GM12878 (cell line): ENCODE measurements around the gene TMEM150C. TPM values are rescaled to one million over a fixed set of nuclear protein-coding genes. Genes with fewer than 3 reads are reported as not detected.

Source experiments
- ATAC-seq: fragments of 200-7000 bp; cut with Tn5 transposase; 3 replicates; pipeline ENCODE4 v1.9.1; 2020; ENCODE audit warnings: mild to moderate bottlenecking, moderate library complexity
- BruUV-seq: library from RNA; stranded (reverse); fragments of 400-500 nt; replicated peaks from 2 replicates; lab custom pipeline; 2021; lab: Mats Ljungman, UMichigan
- CTCF ChIA-PET: fragments of 300-600 bp; sonication (Branson Sonifier 250); formaldehyde crosslinking; extraction: SDS; loops from one replicate; lab custom pipeline; 2021; ENCODE audit warnings: inconsistent platforms; lab: Yijun Ruan, JAX
- POLR2A ChIA-PET: fragments of 350-600 bp; formaldehyde crosslinking; extraction: SDS; loops from one replicate; lab custom pipeline; 2021; ENCODE audit warnings: inconsistent platforms; lab: Charles Lee
- RAD21 ChIA-PET: fragments of 300-600 bp; sonication (Branson Sonifier 250); formaldehyde crosslinking; loops from one replicate; lab custom pipeline; 2023; ENCODE audit warnings: antibody characterized with exemption; ENCODE audit not compliant: unreplicated experiment; lab: Charles Lee
- SMC1A ChIA-PET: fragments of 300-600 bp; sonication (Branson Sonifier 250); formaldehyde crosslinking; loops from one replicate; lab custom pipeline; 2023; ENCODE audit not compliant: unreplicated experiment, uncharacterized antibody; lab: Charles Lee
- DNase-seq: peaks from one replicate; pipeline ENCODE4 v3.0.0-alpha.2; 2011; ENCODE audit warnings: low read depth, low spot score
- FAIRE-seq: peaks from 3 replicates; lab custom pipeline; 2011; peaks lifted over from hg19 to GRCh38; lab: Jason Lieb, UNC
- H2AFZ ChIP-seq: 2 replicates; pipeline ENCODE4 v1.6.0; 2011; ENCODE audit warnings: low read depth, low read length, control low read depth; ENCODE audit not compliant: control insufficient read depth
- H3K27ac ChIP-seq: 2 replicates; pipeline ENCODE4 v1.5.1; 2011; ENCODE audit warnings: control low read depth; ENCODE audit not compliant: control insufficient read depth, insufficient read depth
- H3K27me3 ChIP-seq, 2 experiments: replicated peaks in 1 of 2; 2 replicates each; pipeline versions ENCODE4 v1.6.0 to v1.6.1; 2011; ENCODE audit warnings: low read length in 1 of 2; ENCODE audit not compliant: control insufficient read depth in 2 of 2, insufficient read depth in 2 of 2
- H3K36me3 ChIP-seq, 2 experiments: 2 replicates each; pipeline ENCODE4 v1.5.1; 2011; ENCODE audit warnings: low read length in 1 of 2; ENCODE audit not compliant: control insufficient read depth in 2 of 2, insufficient read depth in 2 of 2
- H3K4me1 ChIP-seq: 2 replicates; pipeline ENCODE4 v1.6.1; 2011; ENCODE audit warnings: mild to moderate bottlenecking, low read length, moderate library complexity, mixed read lengths; ENCODE audit not compliant: control insufficient read depth, insufficient read depth
- H3K4me2 ChIP-seq: 2 replicates; pipeline ENCODE4 v1.6.0; 2011; ENCODE audit warnings: control low read depth; ENCODE audit not compliant: control insufficient read depth, insufficient read depth
- H3K4me3 ChIP-seq: fragments of 200-600 bp; sonication (generic); 2 replicates; pipeline ENCODE4 v1.5.1; 2016
- H3K79me2 ChIP-seq: 2 replicates; pipeline ENCODE4 v1.6.0; 2011; ENCODE audit warnings: low read length; ENCODE audit not compliant: control insufficient read depth, insufficient read depth
- H3K9ac ChIP-seq: 2 replicates; pipeline ENCODE4 v1.8.0; 2011; ENCODE audit warnings: low read length, control low read depth, mixed read lengths; ENCODE audit not compliant: control insufficient read depth, insufficient read depth
- H3K9me3 ChIP-seq: replicated peaks from 3 replicates; pipeline ENCODE4 v1.5.1; 2011; ENCODE audit warnings: mild to moderate bottlenecking, low read length; ENCODE audit not compliant: control insufficient read depth, insufficient read depth
- H4K20me1 ChIP-seq: 2 replicates; pipeline ENCODE4 v1.6.0; 2011; ENCODE audit not compliant: control insufficient read depth, insufficient read depth
- BCL3 ChIP-seq: IDR thresholded peaks from 2 replicates; pipeline ENCODE4 v1.6.1; 2011; ENCODE audit warnings: borderline replicate concordance, low read depth, mild to moderate bottlenecking, moderate library complexity, low read length; ENCODE audit not compliant: insufficient read depth, poor library complexity, severe bottlenecking
- CHD4 ChIP-seq: fragments of 200-600 bp; sonication (generic); IDR thresholded peaks from 2 replicates; pipeline ENCODE4 v1.6.1; 2016; ENCODE audit warnings: mild to moderate bottlenecking
- CREB1 ChIP-seq: IDR thresholded peaks from 2 replicates; pipeline ENCODE4 v1.6.1; 2012; ENCODE audit warnings: low read depth, mild to moderate bottlenecking, inconsistent platforms
- HCFC1 ChIP-seq: fragments of 150-350 bp; IDR thresholded peaks from 2 replicates; pipeline ENCODE4 v1.6.1; 2014; ENCODE audit warnings: low read length
- IKZF2 ChIP-seq, 2 experiments: fragments of 450-650 bp; IDR thresholded peaks; 2 replicates each; pipeline ENCODE4 v1.6.1; 2017; ENCODE audit warnings: mild to moderate bottlenecking in 2 of 2, moderate library complexity in 2 of 2
- MTA3 ChIP-seq: IDR thresholded peaks from 2 replicates; pipeline ENCODE4 v1.6.1; 2012; ENCODE audit warnings: low read length, inconsistent platforms, borderline replicate concordance
- PRDM15 ChIP-seq: fragments of 450-650 bp; formaldehyde crosslinking; IDR thresholded peaks from 2 replicates; pipeline ENCODE4 v1.4.0; 2020; ENCODE audit warnings: mild to moderate bottlenecking, moderate library complexity
- USF1 ChIP-seq: IDR thresholded peaks from 2 replicates; pipeline ENCODE4 v1.6.1; 2011; ENCODE audit warnings: borderline replicate concordance, low read depth, mild to moderate bottlenecking, moderate library complexity, mixed read lengths, low read length; ENCODE audit not compliant: insufficient read depth; ENCODE audit errors: extremely low read length
- WGBS: methylation state at CpG from one replicate; pipeline ENCODE4 v1.1.6; 2016; ENCODE audit warnings: low lambda C conversion rate; ENCODE audit not compliant: insufficient replicate concordance, insufficient coverage; ENCODE audit errors: missing lambda C conversion rate; 5-methylcytosine and 5-hydroxymethylcytosine counted together
- in situ Hi-C: fragments of 300-500 bp; cut with MboI; formaldehyde crosslinking; loops from 9 replicates; pipeline ENCODE4 v1.14.3; 2018; ENCODE audit warnings: mixed read lengths
- intact Hi-C: fragments of 100-400 bp; cut with micrococcal nuclease; formaldehyde crosslinking; loops from one replicate; pipeline ENCODE4 v1.14.2; 2022; ENCODE audit not compliant: unreplicated experiment
- polyA plus RNA-seq, 11 experiments: library from polyadenylated mRNA; depleted of rRNA in 4 of 11; unstranded in 6 of 11; stranded (reverse) in 5 of 11; fragments of >200 nt; fragmentation: Nextera tagmentation in 4 of 11; fragmentation: Illumina TruSeq in 1 of 11; extraction: Ambion mirVana in 4 of 11; extraction: Trizol in 1 of 11; gene quantifications; 1 replicate in 1 of 11; 2 replicates in 10 of 11; pipeline versions ENCODE4 v1.2.1 to v1.2.3, GENCODE V29; 2011 to 2016; ENCODE audit warnings: inconsistent platforms in 2 of 11, missing spikeins in 2 of 11, low read depth in 1 of 11
- total RNA-seq, 4 experiments: library from RNA; depleted of rRNA in 3 of 4; stranded (reverse); fragments of >200 nt in 3 of 4; fragmentation: Illumina TruSeq in 1 of 4; extraction: Trizol in 1 of 4; gene quantifications; 2 replicates each; pipeline versions ENCODE4 v1.2.1 to v1.2.3, GENCODE V29; 2013 to 2021

Gene TMEM150C
- total and polyA plus RNA-seq, 10 of the 15 experiments (the other 5 are each of a cell fraction or from before 2014, with no cell fraction given) = 0.04 to 0.78 (median 0.13) TPM; not detected in 2

- ChIA-PET RAD21 (no interaction called here), POLR2A (no interaction called here), SMC1A (no interaction called here), CTCF (no interaction called here)
- FAIRE-seq (no peak), DNase-seq (no peak), ATAC-seq (no peak)
- no peaks in the 10 kb centered on the region for H3K9me3 ChIP-seq
- no peak overlapping the region for H3K4me2 ChIP-seq
- H3K9ac ChIP-seq = no peak overlapping the region
- intact Hi-C loops (no loop called here), in situ Hi-C loops (no loop called here)
- no peak overlapping the region for H3K27ac ChIP-seq
- TF ChIP-seq CHD4 = no peak
- no peak for TF ChIP-seq CREB1
- no peak for TF ChIP-seq BCL3
- TF ChIP-seq IKZF2 (IDR thresholded peaks at IDR 0.05) = no peak
- TF ChIP-seq HCFC1 = no peak
- H3K27me3 ChIP-seq = no peaks in the 10 kb centered on the region
- H3K36me3 ChIP-seq = no peaks in the 10 kb centered on the region
- no peaks in the 10 kb centered on the region for H3K79me2 ChIP-seq
- no peaks in the 10 kb centered on the region for H4K20me1 ChIP-seq
- no peak overlapping the region for H3K4me3 ChIP-seq
- no TSS peak for BruUV-seq
- H2AFZ ChIP-seq = no peak overlapping the region
- WGBS = 21% methylated on average over 2 of the region's 2 CpGs
- H3K4me1 ChIP-seq = no peaks in the 10 kb centered on the region
Observed at GRCh38 chr4:82528074-82528473, 33.7 kb downstream of the TMEM150C start.

- FAIRE-seq = no peak
Observed at GRCh38 chr4:82525307-82525911, 36.4 kb downstream of the TMEM150C start.

More at GRCh38 chr4:82525307-82525911, 36.4 kb downstream of the TMEM150C start:
- H3K79me2 ChIP-seq = no peaks in the 10 kb centered on the region
- no TSS peak for BruUV-seq
- ChIA-PET RAD21 (no interaction called here), SMC1A (interaction anchor here (1.3 kb wide), 1 partner anchor 11 kb away, joined by 3 read pairs; no protein-coding TSS in a partner anchor), POLR2A (no interaction called here), CTCF (interaction anchor here (0.5 to 1.0 kb wide), 2 partner anchors 10 to 26 kb away, joined by 3 read pairs; no protein-coding TSS in a partner anchor)
- no peak for ATAC-seq
- WGBS = 26% methylated on average over 4 of the region's 4 CpGs
- H3K4me1 ChIP-seq = no peaks in the 10 kb centered on the region
- H3K27ac ChIP-seq = no peak overlapping the region
- in situ Hi-C loops = no loop called here
- no peak overlapping the region for H3K9ac ChIP-seq
- no peaks in the 10 kb centered on the region for H3K36me3 ChIP-seq
- no peaks in the 10 kb centered on the region for H4K20me1 ChIP-seq
- H2AFZ ChIP-seq = no peak overlapping the region
- H3K9me3 ChIP-seq = no peaks in the 10 kb centered on the region
- TF ChIP-seq PRDM15 (CRISPR knock-in tag) (no peak), MTA3 (no peak), USF1 (no peak)
- H3K4me2 ChIP-seq = no peak overlapping the region
- intact Hi-C loops = no loop called here
- DNase-seq = no peak
- H3K27me3 ChIP-seq = no peaks in the 10 kb centered on the region
- no peak overlapping the region for H3K4me3 ChIP-seq
